ENCODE results near the gene CAST.

DNA sequence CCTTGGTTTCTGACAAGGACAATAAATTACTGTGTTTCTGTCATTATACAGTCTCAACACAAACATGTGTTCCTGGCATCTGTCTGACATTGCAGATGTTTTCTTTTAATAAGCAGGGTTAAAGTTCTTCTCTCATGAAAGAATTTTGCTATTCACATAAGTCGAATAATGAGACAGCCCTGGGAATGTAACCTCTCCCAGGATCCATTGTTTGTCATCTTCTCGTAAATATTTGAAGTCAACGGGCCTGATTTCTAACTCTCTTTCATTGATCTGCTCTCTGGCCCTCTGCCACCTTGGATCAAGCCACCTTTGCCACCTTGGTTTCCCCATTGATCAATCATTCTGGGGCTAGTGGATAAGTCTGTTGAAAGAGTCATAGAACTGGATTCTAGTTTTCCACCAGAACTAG, 12.9 kb upstream of the CAST start:
- TF ChIP-seq, protein P1, sequence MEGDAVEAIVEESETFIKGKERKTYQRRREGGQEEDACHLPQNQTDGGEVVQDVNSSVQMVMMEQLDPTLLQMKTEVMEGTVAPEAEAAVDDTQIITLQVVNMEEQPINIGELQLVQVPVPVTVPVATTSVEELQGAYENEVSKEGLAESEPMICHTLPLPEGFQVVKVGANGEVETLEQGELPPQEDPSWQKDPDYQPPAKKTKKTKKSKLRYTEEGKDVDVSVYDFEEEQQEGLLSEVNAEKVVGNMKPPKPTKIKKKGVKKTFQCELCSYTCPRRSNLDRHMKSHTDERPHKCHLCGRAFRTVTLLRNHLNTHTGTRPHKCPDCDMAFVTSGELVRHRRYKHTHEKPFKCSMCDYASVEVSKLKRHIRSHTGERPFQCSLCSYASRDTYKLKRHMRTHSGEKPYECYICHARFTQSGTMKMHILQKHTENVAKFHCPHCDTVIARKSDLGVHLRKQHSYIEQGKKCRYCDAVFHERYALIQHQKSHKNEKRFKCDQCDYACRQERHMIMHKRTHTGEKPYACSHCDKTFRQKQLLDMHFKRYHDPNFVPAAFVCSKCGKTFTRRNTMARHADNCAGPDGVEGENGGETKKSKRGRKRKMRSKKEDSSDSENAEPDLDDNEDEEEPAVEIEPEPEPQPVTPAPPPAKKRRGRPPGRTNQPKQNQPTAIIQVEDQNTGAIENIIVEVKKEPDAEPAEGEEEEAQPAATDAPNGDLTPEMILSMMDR (IDR thresholded peaks at IDR 0.05), result no peak
- TF ChIP-seq POLR2A (IDR thresholded peaks at IDR 0.05), result no peak

All from lower leg skin (tissue), 3 donors.